Fibroblast of lung (primary cell): ENCODE results near the gene PRICKLE1. TPM values are rescaled to one million over a fixed set of nuclear protein-coding genes. Genes with fewer than 3 reads are reported as not detected.

Source experiments
- DNase-seq, 2 donors: peaks; one replicate each; pipeline versions ENCODE4 v3.0.0 to v3.0.0-alpha.2; 2010; ENCODE audit warnings: low read depth in 2 of 2
- H2AFZ ChIP-seq: 2 replicates; pipeline ENCODE4 v1.5.1; 2012; ENCODE audit warnings: low read length, control low read depth, inconsistent platforms
- H3K27ac ChIP-seq: 2 replicates; pipeline ENCODE4 v1.5.1; 2011; ENCODE audit warnings: low read length, control low read depth; ENCODE audit not compliant: insufficient read depth
- H3K27me3 ChIP-seq: 2 replicates; pipeline ENCODE4 v1.5.1; 2011; ENCODE audit warnings: mild to moderate bottlenecking, low read length; ENCODE audit not compliant: control insufficient read depth, insufficient read depth
- H3K36me3 ChIP-seq: 2 replicates; pipeline ENCODE4 v1.5.1; 2011; ENCODE audit warnings: low read length; ENCODE audit not compliant: control insufficient read depth, insufficient read depth
- H3K4me1 ChIP-seq: 2 replicates; pipeline ENCODE4 v1.5.1; 2011; ENCODE audit warnings: low read length; ENCODE audit not compliant: control insufficient read depth, insufficient read depth; ENCODE audit errors: extremely low read depth
- H3K4me2 ChIP-seq: 2 replicates; pipeline ENCODE4 v1.5.1; 2011; ENCODE audit warnings: low read length, control low read depth; ENCODE audit not compliant: insufficient read depth; ENCODE audit errors: extremely low read depth
- H3K4me3 ChIP-seq, 4 experiments: fragments of 200-600 bp in 1 of 4; sonication (generic) in 1 of 4; replicated peaks in 1 of 4; 2 replicates each; pipeline ENCODE4 v1.5.1; 2011 to 2016; ENCODE audit warnings: low read length in 4 of 4, low read depth in 3 of 4, mild to moderate bottlenecking in 3 of 4, control low read depth in 2 of 4, inconsistent platforms in 1 of 4, mixed read lengths in 1 of 4; ENCODE audit not compliant: insufficient read depth in 1 of 4; ENCODE audit errors: control extremely low read depth in 1 of 4
- H3K79me2 ChIP-seq: 2 replicates; pipeline ENCODE4 v1.5.1; 2012; ENCODE audit warnings: mild to moderate bottlenecking, low read length, inconsistent platforms; ENCODE audit not compliant: control insufficient read depth, insufficient read depth
- H3K9ac ChIP-seq: 2 replicates; pipeline ENCODE4 v1.5.1; 2011; ENCODE audit warnings: mild to moderate bottlenecking, low read length, control low read depth; ENCODE audit not compliant: insufficient read depth
- H3K9me3 ChIP-seq: 2 replicates; pipeline ENCODE4 v1.5.1; 2012; ENCODE audit warnings: low read depth, low read length; ENCODE audit not compliant: control insufficient read depth, insufficient read depth
- H4K20me1 ChIP-seq: 2 replicates; pipeline ENCODE4 v1.5.1; 2011; ENCODE audit warnings: low read length; ENCODE audit not compliant: control insufficient read depth, insufficient read depth; ENCODE audit errors: extremely low read depth
- EZH2 ChIP-seq: IDR thresholded peaks from 2 replicates; pipeline ENCODE4 v1.5.1; 2012; ENCODE audit warnings: low read length, control low read depth, mild to moderate bottlenecking; ENCODE audit errors: missing control alignments
- polyA plus RNA-seq, 2 donors: library from polyadenylated mRNA; depleted of rRNA in 1 of 2; stranded (reverse) in 1 of 2; unstranded in 1 of 2; fragments of >200 nt; gene quantifications; 2 replicates each; pipeline ENCODE4 v1.2.1, GENCODE V29; 2011 to 2012; ENCODE audit warnings: missing spikeins in 1 of 2
- total RNA-seq: library from RNA; depleted of rRNA; stranded (reverse); fragments of >200 nt; gene quantifications from 2 replicates; pipeline ENCODE4 v1.2.1, GENCODE V29; 2014
- TF ChIP-seq, protein P1 (sequence below), 2 donors: IDR thresholded peaks in 1 of 2; conservative IDR thresholded peaks in 1 of 2; 1 replicate in 1 of 2; 2 replicates in 1 of 2; pipeline ENCODE4 v1.5.1; 2011 to 2012; ENCODE audit warnings: low read length in 2 of 2, control low read depth in 1 of 2, inconsistent platforms in 1 of 2, low read depth in 1 of 2, mild to moderate bottlenecking in 1 of 2

Gene PRICKLE1
- total and polyA plus RNA-seq, 2 donors (not counting 1 experiment from before 2014, with no cell fraction given), result 3.4 to 9.6 TPM

DNA sequence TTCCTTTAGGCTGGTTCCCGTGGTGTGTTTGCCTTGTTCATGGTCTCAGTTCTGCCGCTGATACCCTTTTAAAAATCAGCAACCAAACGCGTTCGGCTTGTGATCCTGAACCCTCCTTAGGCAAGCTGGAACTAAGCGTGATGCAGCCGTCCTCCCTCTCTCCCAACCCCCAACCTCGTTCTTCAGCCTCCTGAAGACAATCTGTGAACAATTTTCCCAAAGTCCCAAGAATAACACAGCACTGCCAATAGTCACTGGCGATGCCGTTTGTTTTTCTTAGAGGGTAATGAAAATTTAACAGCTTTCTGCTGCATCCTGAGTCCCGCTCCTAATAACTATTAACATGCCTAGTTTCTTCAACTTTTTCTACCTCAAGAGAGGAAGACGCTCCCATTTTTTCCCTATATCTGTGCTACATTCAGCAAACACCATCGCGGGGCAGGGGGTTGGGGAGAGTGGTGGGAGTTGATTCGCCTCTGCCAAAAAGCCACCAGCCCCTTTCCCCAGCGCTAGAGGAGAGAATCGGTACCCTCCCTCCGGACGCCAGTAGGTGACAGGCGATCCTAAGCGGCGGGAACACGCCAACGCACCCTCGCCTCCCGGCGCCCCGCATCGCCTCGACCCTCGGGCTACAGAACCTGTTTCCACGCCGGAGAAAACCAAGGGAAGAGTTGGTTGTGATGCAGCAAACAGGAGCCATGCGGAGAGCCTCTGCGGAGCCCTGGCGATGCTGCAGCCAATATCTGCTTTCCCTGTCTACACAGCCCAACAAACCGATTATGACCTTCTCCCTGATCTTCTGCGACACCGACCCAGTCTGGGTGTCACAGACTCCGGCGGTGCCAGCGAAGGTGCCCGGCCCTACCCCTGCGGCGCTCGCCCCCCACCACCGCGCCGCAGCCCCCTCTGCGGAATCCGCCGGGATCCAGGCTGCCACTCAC is 752 bp downstream of the PRICKLE1 start:
- Histone ChIP-seq H4K20me1 (no peaks in the 10 kb centered on the region), H3K4me1 (no peaks in the 10 kb centered on the region), H3K4me2 (peak overlapping the region; percentile 81), H3K27ac (peak overlapping the region; percentile 27), H3K79me2 (no peaks in the 10 kb centered on the region), H2AFZ (peak overlapping the region; percentile 39), H3K27me3 (peaks cover 7% of the 10 kb centered on the region), H3K4me3 (peak overlapping the region; percentile 56 to 85 (median 68)), H3K36me3 (no peaks in the 10 kb centered on the region), H3K9me3 (no peaks in the 10 kb centered on the region), H3K9ac (peak overlapping the region; percentile 56)
- TF ChIP-seq EZH2, result peak; percentile 73
- TF ChIP-seq, protein P1, sequence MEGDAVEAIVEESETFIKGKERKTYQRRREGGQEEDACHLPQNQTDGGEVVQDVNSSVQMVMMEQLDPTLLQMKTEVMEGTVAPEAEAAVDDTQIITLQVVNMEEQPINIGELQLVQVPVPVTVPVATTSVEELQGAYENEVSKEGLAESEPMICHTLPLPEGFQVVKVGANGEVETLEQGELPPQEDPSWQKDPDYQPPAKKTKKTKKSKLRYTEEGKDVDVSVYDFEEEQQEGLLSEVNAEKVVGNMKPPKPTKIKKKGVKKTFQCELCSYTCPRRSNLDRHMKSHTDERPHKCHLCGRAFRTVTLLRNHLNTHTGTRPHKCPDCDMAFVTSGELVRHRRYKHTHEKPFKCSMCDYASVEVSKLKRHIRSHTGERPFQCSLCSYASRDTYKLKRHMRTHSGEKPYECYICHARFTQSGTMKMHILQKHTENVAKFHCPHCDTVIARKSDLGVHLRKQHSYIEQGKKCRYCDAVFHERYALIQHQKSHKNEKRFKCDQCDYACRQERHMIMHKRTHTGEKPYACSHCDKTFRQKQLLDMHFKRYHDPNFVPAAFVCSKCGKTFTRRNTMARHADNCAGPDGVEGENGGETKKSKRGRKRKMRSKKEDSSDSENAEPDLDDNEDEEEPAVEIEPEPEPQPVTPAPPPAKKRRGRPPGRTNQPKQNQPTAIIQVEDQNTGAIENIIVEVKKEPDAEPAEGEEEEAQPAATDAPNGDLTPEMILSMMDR (conservative IDR thresholded peaks at IDR 0.05 in 1 of 2, IDR thresholded peaks at IDR 0.05 in 1 of 2; ENCODE audit: low read depth in 1 of 2, low read length in 2 of 2), result peak; percentile 42 to 61
- DNase-seq, result peak in 1 of 2 donors; percentile 48

DNA sequence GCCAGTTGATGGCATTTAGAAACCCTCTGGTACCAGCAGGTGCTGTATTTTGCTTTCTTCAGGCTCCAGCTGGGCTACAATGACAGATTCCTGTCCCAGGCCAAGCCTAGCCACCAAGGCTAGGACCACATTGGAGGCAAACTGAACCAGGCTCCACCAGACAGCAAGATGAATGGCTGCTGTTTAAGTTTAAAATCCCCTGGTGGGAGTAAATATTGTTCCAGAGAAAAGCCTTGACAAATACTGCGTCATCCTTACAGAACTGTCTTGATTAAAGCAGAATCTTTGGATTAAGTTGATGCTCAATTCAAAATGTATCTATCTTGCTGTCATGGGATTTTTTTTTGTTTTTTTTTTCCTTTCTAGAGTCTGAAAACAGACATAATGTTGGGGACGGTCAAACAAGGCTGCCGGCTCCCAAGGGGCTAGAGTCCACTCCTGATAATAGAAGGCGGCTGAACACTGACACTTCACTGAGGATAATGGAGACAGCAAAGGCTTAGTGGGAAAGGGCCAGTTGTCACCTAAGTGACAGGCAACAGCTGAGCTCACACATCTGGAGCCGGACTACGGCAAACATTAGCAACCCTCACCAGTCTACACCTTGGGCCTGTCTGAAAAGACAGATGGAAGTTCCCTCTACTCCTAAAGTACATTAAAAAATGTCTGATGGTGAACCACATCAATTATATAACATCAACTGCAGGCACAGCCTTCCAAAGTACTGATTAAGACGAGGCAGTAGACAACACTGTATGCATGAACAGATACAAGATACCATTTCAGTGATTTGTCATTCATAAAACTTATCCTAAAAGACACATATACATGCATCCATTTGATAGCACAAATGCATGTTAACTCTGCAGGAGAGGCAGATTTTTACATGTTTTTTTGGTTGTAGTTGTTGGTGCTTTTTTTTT is 1.7 kb downstream of the PRICKLE1 start:
- TF ChIP-seq EZH2, result no peak
- TF ChIP-seq, protein P1 (conservative IDR thresholded peaks at IDR 0.05 in 1 of 2, IDR thresholded peaks at IDR 0.05 in 1 of 2; ENCODE audit: low read depth in 1 of 2, low read length in 2 of 2), result no peak
- no peak overlapping the region for H2AFZ ChIP-seq
- H3K36me3 ChIP-seq, result no peaks in the 10 kb centered on the region
- no peaks in the 10 kb centered on the region for H3K4me1 ChIP-seq
- no peak overlapping the region for H3K27ac ChIP-seq
- H3K4me3 ChIP-seq, result peak overlapping the region; percentile 56 to 85 (median 68)
- no peaks in the 10 kb centered on the region for H4K20me1 ChIP-seq
- peaks cover 5% of the 10 kb centered on the region for H3K27me3 ChIP-seq
- DNase-seq, result no peak
- no peak overlapping the region for H3K9ac ChIP-seq
- H3K9me3 ChIP-seq, result no peaks in the 10 kb centered on the region
- peak overlapping the region; percentile 81 for H3K4me2 ChIP-seq
- H3K79me2 ChIP-seq, result no peaks in the 10 kb centered on the region

DNA sequence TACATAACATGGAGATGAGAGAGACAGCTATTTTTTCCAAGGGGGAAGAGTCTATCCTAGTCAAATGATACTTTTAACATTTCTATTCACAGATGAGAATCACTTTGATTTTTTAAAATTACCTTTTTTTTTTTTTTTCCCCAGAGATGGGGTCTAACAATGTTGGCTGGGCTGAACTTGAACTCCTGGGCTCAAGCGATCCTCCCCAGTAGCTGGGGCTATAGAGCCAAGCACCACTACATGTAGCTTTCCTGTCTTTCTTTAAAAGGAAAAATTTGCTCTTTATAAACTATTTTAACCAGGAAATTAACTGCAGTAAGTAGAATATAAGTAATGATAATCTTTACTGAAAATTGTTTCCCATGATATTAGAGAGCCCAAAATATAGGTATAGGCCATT is 3.3 kb downstream of the PRICKLE1 start:
- no peaks in the 10 kb centered on the region for H3K79me2 ChIP-seq
- no peak overlapping the region for H3K4me2 ChIP-seq
- no peak overlapping the region for H2AFZ ChIP-seq
- TF ChIP-seq EZH2, result no peak
- TF ChIP-seq, protein P1 (conservative IDR thresholded peaks at IDR 0.05 in 1 of 2, IDR thresholded peaks at IDR 0.05 in 1 of 2; ENCODE audit: low read depth in 1 of 2, low read length in 2 of 2), result peak; percentile 29 to 32
- no peaks in the 10 kb centered on the region for H3K36me3 ChIP-seq
- no peak overlapping the region for H3K27ac ChIP-seq
- H3K9me3 ChIP-seq, result no peaks in the 10 kb centered on the region
- no peak overlapping the region for H3K9ac ChIP-seq
- no peak for DNase-seq
- H3K4me1 ChIP-seq, result no peaks in the 10 kb centered on the region
- no peaks in the 10 kb centered on the region for H4K20me1 ChIP-seq
- no peak overlapping the region for H3K4me3 ChIP-seq
- peaks cover 3% of the 10 kb centered on the region for H3K27me3 ChIP-seq
